ENCODE results near the gene DDX24.

DNA sequence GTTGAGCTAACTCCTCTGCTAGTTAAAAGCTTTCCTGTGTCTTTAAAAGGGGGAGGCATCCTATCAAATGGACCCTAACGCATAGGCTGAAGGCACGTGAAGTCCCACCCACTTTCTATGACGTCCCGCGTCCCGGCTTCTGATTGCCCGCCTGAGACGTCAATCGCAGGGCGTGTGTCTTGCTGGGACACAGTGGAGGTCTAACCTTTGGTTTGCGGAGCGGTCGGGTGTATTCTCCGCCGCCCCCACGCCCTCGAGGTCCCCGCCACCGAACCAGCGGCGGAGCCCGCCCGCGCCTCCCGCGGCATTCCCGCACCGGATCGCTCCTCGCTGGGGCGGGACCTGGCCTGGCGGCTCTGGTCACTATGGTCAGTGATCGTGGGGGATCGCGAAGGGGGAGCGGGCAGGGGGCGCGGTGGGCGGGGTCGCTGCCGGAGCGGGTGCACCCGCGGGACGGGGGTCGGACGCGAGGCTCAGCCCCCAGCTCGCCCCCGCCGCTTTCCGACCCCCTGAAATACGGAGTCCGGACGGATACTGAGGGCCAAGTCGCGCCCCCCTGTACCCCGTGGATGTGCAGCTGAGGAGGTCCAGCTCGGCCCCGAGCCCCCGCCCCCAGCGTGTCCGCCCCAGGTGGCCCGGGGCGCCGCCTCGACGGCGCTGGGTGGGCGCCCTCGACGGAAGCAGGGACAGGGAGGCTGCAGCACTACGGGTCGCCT, 54.7 kb downstream of the DDX24 start, which contains the start of gene OTUB2:
- TF ChIP-seq, protein P1, sequence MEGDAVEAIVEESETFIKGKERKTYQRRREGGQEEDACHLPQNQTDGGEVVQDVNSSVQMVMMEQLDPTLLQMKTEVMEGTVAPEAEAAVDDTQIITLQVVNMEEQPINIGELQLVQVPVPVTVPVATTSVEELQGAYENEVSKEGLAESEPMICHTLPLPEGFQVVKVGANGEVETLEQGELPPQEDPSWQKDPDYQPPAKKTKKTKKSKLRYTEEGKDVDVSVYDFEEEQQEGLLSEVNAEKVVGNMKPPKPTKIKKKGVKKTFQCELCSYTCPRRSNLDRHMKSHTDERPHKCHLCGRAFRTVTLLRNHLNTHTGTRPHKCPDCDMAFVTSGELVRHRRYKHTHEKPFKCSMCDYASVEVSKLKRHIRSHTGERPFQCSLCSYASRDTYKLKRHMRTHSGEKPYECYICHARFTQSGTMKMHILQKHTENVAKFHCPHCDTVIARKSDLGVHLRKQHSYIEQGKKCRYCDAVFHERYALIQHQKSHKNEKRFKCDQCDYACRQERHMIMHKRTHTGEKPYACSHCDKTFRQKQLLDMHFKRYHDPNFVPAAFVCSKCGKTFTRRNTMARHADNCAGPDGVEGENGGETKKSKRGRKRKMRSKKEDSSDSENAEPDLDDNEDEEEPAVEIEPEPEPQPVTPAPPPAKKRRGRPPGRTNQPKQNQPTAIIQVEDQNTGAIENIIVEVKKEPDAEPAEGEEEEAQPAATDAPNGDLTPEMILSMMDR (IDR thresholded peaks at IDR 0.05) = no peak
- TF ChIP-seq ZFX (IDR thresholded peaks at IDR 0.05; ENCODE audit: borderline replicate concordance) = no peak
